ENCODE measurements around the gene RBPJ. TPM values are rescaled to one million over a fixed set of nuclear protein-coding genes. Genes with fewer than 3 reads are reported as not detected.

The RBPJ gene
- polyA plus RNA-seq (2013, experiment 1 of 2) = 55.7 TPM
- 54.9 TPM for polyA plus RNA-seq (2013, experiment 2 of 2)

DNA sequence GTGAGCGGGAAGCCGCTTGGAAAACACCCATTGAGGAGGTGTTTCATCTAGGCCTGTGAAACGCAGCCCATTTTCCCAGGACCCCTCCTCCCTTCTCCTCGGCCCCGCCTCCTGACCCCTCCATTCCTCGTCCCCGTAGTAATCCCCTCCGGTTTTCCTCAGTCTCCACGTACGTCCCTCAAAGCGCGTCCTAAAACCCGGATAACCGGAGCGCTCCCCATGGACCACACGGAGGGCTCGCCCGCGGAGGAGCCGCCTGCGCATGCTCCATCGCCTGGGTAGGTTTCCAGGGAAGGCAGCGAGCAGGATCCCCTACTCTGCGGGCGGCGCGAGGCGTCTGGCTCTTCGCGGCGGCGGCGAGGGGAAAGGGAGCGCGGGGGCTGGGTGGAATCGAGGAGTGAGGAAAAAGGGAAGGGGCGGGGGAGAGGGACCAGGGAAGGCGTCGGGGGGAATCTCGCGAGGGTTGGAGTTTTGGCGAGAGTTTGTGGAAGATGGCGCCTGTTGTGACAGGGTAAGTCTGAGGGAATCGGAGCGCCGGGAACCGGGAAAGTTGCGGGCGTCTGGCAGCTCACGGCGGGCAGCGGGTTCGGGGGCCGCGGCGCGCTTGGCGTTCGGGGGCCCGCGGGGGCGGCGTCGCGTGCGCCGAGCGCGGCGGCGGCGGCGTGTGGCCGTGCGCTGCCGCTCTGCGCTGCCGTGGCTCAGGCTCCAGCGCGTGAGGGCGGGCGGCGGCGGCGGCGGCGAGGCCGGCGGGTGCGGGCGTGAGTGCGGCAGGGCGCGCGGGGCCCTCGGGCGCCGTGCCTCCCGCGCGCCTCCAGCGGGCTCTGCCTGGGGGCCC is at the start of gene RBPJ:
TSS of gene RBPJ (plus strand) at position 477 of the 835 bp plus-strand sequence. CDS start at position 492, 15 bp downstream.
- Histone ChIP-seq H2BK120ac (ENCODE audit: low read depth, low read length) (peak within 1 kb of the TSS; percentile 56), H3K4me2 (ENCODE audit: low read length, poor library complexity, severe bottlenecking) (peak within 1 kb of the TSS; percentile 100), H3K79me1 (replicated peaks; ENCODE audit: low read length, poor library complexity, severe bottlenecking) (peaks cover 6% of the 10 kb centered on the region), H2BK5ac (ENCODE audit: low read depth, low read length, poor library complexity, severe bottlenecking) (peak within 1 kb of the TSS; percentile 60), H3K9me3 (ENCODE audit: control insufficient read depth, low read length) (peaks cover under 1% of the 10 kb centered on the region), H2AFZ (ENCODE audit: low read depth, low read length) (peak within 1 kb of the TSS; percentile 83), H4K8ac (ENCODE audit: low read length) (peak within 1 kb of the TSS; percentile 90), H3K14ac (ENCODE audit: low read length in 2 of 2) (peak within 1 kb of the TSS in 1 of 2 experiments; percentile 93), H3K27ac (ENCODE audit: low read length, poor library complexity, severe bottlenecking) (peak within 1 kb of the TSS; percentile 84), H3K4me1 (ENCODE audit: control insufficient read depth, insufficient read depth, low read depth, low read length) (peaks cover 6% of the 10 kb centered on the region), H3K36me3 (ENCODE audit: control insufficient read depth in 1 of 2, insufficient read depth in 2 of 2, low read depth in 1 of 2, low read length in 2 of 2) (peaks cover 0 to 3% of the 10 kb centered on the region in 2 experiments), H3K18ac (ENCODE audit: low read depth in 1 of 2, low read length in 2 of 2) (peak within 1 kb of the TSS; percentile 73 to 92), H2BK15ac (ENCODE audit: low read depth, poor library complexity, severe bottlenecking) (no peak within 1 kb of the TSS), H4K91ac (ENCODE audit: low read length) (peak within 1 kb of the TSS; percentile 70), H3K4me3 (ENCODE audit: insufficient read depth in 1 of 2, low read depth in 1 of 2, low read length in 2 of 2) (peak within 1 kb of the TSS; percentile 90 to 96), H2AK5ac (ENCODE audit: low read length, severe bottlenecking) (no peak within 1 kb of the TSS), H3K9ac (ENCODE audit: low read length) (peak within 1 kb of the TSS; percentile 100), H3K4ac (ENCODE audit: low read depth in 1 of 2, low read length in 2 of 2) (peak within 1 kb of the TSS; percentile 75 to 93), H3K27me3 (ENCODE audit: control insufficient read depth in 1 of 2, insufficient read depth in 1 of 2, low read length in 2 of 2) (no peaks in the 10 kb centered on the region), H2BK12ac (ENCODE audit: low read length in 2 of 2) (peak within 1 kb of the TSS in 1 of 2 experiments; percentile 92), H3K23ac (ENCODE audit: low read length in 2 of 2) (peak within 1 kb of the TSS in 1 of 2 experiments; percentile 97)
- WGBS = 1% methylated on average over 36 of the region's 102 CpGs
- DNase-seq = peak; percentile 99

DNA sequence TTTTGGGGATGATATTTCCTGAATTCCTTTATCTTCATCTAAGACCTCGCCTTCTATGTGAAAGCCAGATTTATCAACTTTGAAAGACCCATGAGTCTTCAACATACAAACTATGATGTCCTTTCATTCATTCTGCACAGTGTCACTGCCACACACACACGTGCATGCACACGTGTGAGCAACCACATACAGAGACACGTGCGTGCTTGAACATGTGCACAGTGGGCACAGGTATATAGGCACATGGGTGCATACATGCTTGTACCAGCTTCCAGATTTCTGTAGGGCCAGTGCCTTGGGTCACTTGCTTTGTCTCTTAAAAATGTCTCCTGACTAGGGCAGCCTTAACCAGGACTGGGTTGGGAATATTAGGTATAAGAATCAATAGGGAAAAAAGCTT is 49.1 kb upstream of the RBPJ start:
- no peak overlapping the region for H3K18ac ChIP-seq (ENCODE audit: low read depth in 1 of 2, low read length in 2 of 2)
- no peak overlapping the region for H2AFZ ChIP-seq (ENCODE audit: low read depth, low read length)
- no peak overlapping the region for H4K91ac ChIP-seq (ENCODE audit: low read length)
- H3K4me2 ChIP-seq (ENCODE audit: low read length, poor library complexity, severe bottlenecking) = no peak overlapping the region
- 93% methylated on average over 5 of the region's 5 CpGs for WGBS
- H3K27ac ChIP-seq (ENCODE audit: low read length, poor library complexity, severe bottlenecking) = no peak overlapping the region
- H2BK12ac ChIP-seq (ENCODE audit: low read length in 2 of 2) = no peak overlapping the region
- H3K27me3 ChIP-seq (ENCODE audit: control insufficient read depth in 1 of 2, insufficient read depth in 1 of 2, low read length in 2 of 2) = no peaks in the 10 kb centered on the region
- H3K4me1 ChIP-seq (ENCODE audit: control insufficient read depth, insufficient read depth, low read depth, low read length) = no peaks in the 10 kb centered on the region
- H3K4me3 ChIP-seq (ENCODE audit: insufficient read depth in 1 of 2, low read depth in 1 of 2, low read length in 2 of 2) = no peak overlapping the region
- no peak overlapping the region for H4K8ac ChIP-seq (ENCODE audit: low read length)
- no peak overlapping the region for H2BK15ac ChIP-seq (ENCODE audit: low read depth, poor library complexity, severe bottlenecking)
- H3K9ac ChIP-seq (ENCODE audit: low read length) = no peak overlapping the region
- H3K36me3 ChIP-seq (ENCODE audit: control insufficient read depth in 1 of 2, insufficient read depth in 2 of 2, low read depth in 1 of 2, low read length in 2 of 2) = no peaks in the 10 kb centered on the region
- DNase-seq = no peak
- no peak overlapping the region for H3K23ac ChIP-seq (ENCODE audit: low read length in 2 of 2)
- H2BK120ac ChIP-seq (ENCODE audit: low read depth, low read length) = no peak overlapping the region
- H2AK5ac ChIP-seq (ENCODE audit: low read length, severe bottlenecking) = no peak overlapping the region
- H3K14ac ChIP-seq (ENCODE audit: low read length in 2 of 2) = no peak overlapping the region
- no peaks in the 10 kb centered on the region for H3K79me1 ChIP-seq (replicated peaks; ENCODE audit: low read length, poor library complexity, severe bottlenecking)
- no peak overlapping the region for H2BK5ac ChIP-seq (ENCODE audit: low read depth, low read length, poor library complexity, severe bottlenecking)
- no peak overlapping the region for H3K4ac ChIP-seq (ENCODE audit: low read depth in 1 of 2, low read length in 2 of 2)
- no peaks in the 10 kb centered on the region for H3K9me3 ChIP-seq (ENCODE audit: control insufficient read depth, low read length)

DNA sequence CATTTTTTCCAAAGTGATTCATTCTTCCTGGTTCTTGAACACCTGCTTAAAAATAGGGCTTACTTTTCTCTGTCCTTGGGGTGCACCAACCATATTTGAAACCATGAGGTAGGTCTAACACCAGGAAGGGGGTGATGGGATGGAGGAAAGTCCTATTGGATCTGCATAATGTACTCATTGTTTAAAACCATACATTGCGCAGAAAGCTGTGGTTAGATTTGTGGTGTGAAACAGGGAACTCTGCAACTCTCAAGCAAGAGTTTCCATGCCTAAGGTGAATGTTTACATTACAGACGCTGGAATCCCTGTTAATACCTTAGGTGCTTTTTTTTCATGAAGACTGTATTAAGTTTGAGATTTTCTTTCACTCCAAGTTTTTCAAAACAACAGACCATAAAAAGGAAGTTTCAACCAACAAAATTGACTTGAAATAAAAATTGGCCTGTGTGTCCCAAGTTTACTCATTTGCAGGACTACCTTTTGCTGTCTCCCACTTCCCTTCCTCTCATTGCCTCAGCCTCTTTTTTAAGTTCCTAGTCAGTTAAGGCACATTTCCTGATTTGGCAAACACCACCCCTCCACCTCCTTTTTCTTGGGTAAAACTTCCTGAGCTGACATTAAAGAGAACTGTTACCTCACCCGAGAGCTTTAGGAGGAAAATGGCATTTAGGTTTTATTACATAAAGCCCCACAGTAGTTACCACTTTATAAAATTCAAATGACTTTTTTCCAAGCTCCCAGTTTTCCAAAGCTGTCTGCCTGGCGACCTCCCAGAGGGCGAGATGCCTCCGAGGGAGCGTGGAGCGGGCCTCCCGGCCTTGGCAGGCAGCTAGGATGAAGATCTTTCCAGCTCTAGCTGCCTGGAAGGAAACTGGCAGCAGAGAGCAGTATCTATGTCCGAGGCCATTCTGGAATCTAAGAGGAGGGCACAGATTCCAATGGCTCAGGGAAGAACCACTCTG is 47.9 kb upstream of the RBPJ start:
- no peak overlapping the region for H2AFZ ChIP-seq (ENCODE audit: low read depth, low read length)
- H2BK15ac ChIP-seq (ENCODE audit: low read depth, poor library complexity, severe bottlenecking) = no peak overlapping the region
- no peak overlapping the region for H2BK5ac ChIP-seq (ENCODE audit: low read depth, low read length, poor library complexity, severe bottlenecking)
- H4K8ac ChIP-seq (ENCODE audit: low read length) = no peak overlapping the region
- no peaks in the 10 kb centered on the region for H3K36me3 ChIP-seq (ENCODE audit: control insufficient read depth in 1 of 2, insufficient read depth in 2 of 2, low read depth in 1 of 2, low read length in 2 of 2)
- H2BK12ac ChIP-seq (ENCODE audit: low read length in 2 of 2) = no peak overlapping the region
- H3K27me3 ChIP-seq (ENCODE audit: control insufficient read depth in 1 of 2, insufficient read depth in 1 of 2, low read length in 2 of 2) = no peaks in the 10 kb centered on the region
- H3K4me3 ChIP-seq (ENCODE audit: insufficient read depth in 1 of 2, low read depth in 1 of 2, low read length in 2 of 2) = no peak overlapping the region
- H3K27ac ChIP-seq (ENCODE audit: low read length, poor library complexity, severe bottlenecking) = no peak overlapping the region
- 91% methylated on average over 9 of the region's 10 CpGs for WGBS
- H3K14ac ChIP-seq (ENCODE audit: low read length in 2 of 2) = no peak overlapping the region
- H2BK120ac ChIP-seq (ENCODE audit: low read depth, low read length) = no peak overlapping the region
- DNase-seq = peak; percentile 16
- no peak overlapping the region for H2AK5ac ChIP-seq (ENCODE audit: low read length, severe bottlenecking)
- H3K9ac ChIP-seq (ENCODE audit: low read length) = no peak overlapping the region
- no peak overlapping the region for H3K23ac ChIP-seq (ENCODE audit: low read length in 2 of 2)
- H3K4me1 ChIP-seq (ENCODE audit: control insufficient read depth, insufficient read depth, low read depth, low read length) = no peaks in the 10 kb centered on the region
- no peak overlapping the region for H3K18ac ChIP-seq (ENCODE audit: low read depth in 1 of 2, low read length in 2 of 2)
- H3K79me1 ChIP-seq (replicated peaks; ENCODE audit: low read length, poor library complexity, severe bottlenecking) = no peaks in the 10 kb centered on the region
- no peaks in the 10 kb centered on the region for H3K9me3 ChIP-seq (ENCODE audit: control insufficient read depth, low read length)
- H3K4me2 ChIP-seq (ENCODE audit: low read length, poor library complexity, severe bottlenecking) = no peak overlapping the region
- H4K91ac ChIP-seq (ENCODE audit: low read length) = no peak overlapping the region
- peak overlapping the region in 1 of 2 experiments; percentile 8 for H3K4ac ChIP-seq (ENCODE audit: low read depth in 1 of 2, low read length in 2 of 2)

DNA sequence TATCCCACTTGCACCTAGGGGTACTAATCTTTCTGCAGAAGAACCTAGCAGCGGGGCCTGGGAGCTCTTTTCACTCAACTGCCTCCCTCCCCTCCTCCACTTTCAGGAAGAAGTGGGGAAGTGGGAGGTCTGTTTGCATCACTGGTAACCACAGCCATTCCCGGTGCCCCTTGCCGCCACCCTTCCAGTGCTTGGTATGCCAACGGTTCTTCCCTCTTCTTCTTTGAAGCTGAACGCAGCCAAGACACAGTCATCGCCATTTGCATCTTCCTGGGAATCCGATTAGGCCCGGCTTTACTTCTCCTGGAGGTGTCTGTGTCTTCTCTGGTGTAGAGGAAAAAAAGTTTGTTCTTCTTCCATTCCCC is 47.2 kb upstream of the RBPJ start:
- no peaks in the 10 kb centered on the region for H3K9me3 ChIP-seq (ENCODE audit: control insufficient read depth, low read length)
- no peak overlapping the region for H3K14ac ChIP-seq (ENCODE audit: low read length in 2 of 2)
- H2BK15ac ChIP-seq (ENCODE audit: low read depth, poor library complexity, severe bottlenecking) = no peak overlapping the region
- no peaks in the 10 kb centered on the region for H3K79me1 ChIP-seq (replicated peaks; ENCODE audit: low read length, poor library complexity, severe bottlenecking)
- no peak overlapping the region for H3K4me2 ChIP-seq (ENCODE audit: low read length, poor library complexity, severe bottlenecking)
- no peak overlapping the region for H4K91ac ChIP-seq (ENCODE audit: low read length)
- H4K8ac ChIP-seq (ENCODE audit: low read length) = no peak overlapping the region
- no peak overlapping the region for H3K4me3 ChIP-seq (ENCODE audit: insufficient read depth in 1 of 2, low read depth in 1 of 2, low read length in 2 of 2)
- no peak overlapping the region for H2AFZ ChIP-seq (ENCODE audit: low read depth, low read length)
- H3K27ac ChIP-seq (ENCODE audit: low read length, poor library complexity, severe bottlenecking) = no peak overlapping the region
- no peaks in the 10 kb centered on the region for H3K4me1 ChIP-seq (ENCODE audit: control insufficient read depth, insufficient read depth, low read depth, low read length)
- no peak overlapping the region for H2BK120ac ChIP-seq (ENCODE audit: low read depth, low read length)
- no peak overlapping the region for H2BK5ac ChIP-seq (ENCODE audit: low read depth, low read length, poor library complexity, severe bottlenecking)
- WGBS = 87% methylated on average over 5 of the region's 8 CpGs
- DNase-seq = no peak
- no peaks in the 10 kb centered on the region for H3K27me3 ChIP-seq (ENCODE audit: control insufficient read depth in 1 of 2, insufficient read depth in 1 of 2, low read length in 2 of 2)
- H3K4ac ChIP-seq (ENCODE audit: low read depth in 1 of 2, low read length in 2 of 2) = no peak overlapping the region
- H3K23ac ChIP-seq (ENCODE audit: low read length in 2 of 2) = no peak overlapping the region
- no peaks in the 10 kb centered on the region for H3K36me3 ChIP-seq (ENCODE audit: control insufficient read depth in 1 of 2, insufficient read depth in 2 of 2, low read depth in 1 of 2, low read length in 2 of 2)
- no peak overlapping the region for H2AK5ac ChIP-seq (ENCODE audit: low read length, severe bottlenecking)
- H2BK12ac ChIP-seq (ENCODE audit: low read length in 2 of 2) = no peak overlapping the region
- H3K18ac ChIP-seq (ENCODE audit: low read depth in 1 of 2, low read length in 2 of 2) = no peak overlapping the region
- no peak overlapping the region for H3K9ac ChIP-seq (ENCODE audit: low read length)
